AG09309 (cell line): ENCODE data around the gene CDC42BPA.

Experiments used
- DNase-seq: peaks from one replicate; pipeline ENCODE4 v3.0.0-alpha.2; 2010; ENCODE audit warnings: low read depth
- H3K4me3 ChIP-seq: 2 replicates; pipeline ENCODE4 v1.5.1; 2011; ENCODE audit warnings: mild to moderate bottlenecking, low read depth, low read length, moderate library complexity; ENCODE audit not compliant: control insufficient read depth
- TF ChIP-seq, protein P1 (sequence below): IDR thresholded peaks from 2 replicates; pipeline ENCODE4 v1.5.1; 2011; ENCODE audit warnings: mild to moderate bottlenecking, low read depth, low read length, inconsistent platforms; ENCODE audit not compliant: insufficient read depth, control insufficient read depth; ENCODE audit errors: missing control alignments

The CDC42BPA gene

DNA sequence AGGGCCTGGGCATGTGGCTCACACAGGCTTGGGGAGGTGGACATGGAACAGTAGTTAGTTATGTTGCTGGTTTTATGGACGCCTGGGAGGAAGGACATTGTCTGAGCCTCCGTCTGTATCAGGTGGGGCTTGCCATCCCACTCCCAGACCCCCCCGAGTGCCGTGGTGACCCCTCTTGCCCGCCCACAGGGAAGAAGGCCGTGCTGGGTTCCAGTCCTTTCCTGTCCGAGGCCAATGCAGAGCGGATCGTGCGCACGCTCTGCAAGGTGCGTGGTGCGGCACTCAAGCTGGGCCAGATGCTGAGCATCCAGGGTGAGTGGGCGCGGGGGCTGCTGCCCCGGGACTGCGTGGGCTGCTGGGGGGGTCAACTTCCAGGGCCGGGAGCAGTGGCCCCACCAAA lies 336.5 kb downstream of the CDC42BPA start:
- H3K4me3 ChIP-seq: no peak overlapping the region
- no peak for DNase-seq
- TF ChIP-seq, protein P1, sequence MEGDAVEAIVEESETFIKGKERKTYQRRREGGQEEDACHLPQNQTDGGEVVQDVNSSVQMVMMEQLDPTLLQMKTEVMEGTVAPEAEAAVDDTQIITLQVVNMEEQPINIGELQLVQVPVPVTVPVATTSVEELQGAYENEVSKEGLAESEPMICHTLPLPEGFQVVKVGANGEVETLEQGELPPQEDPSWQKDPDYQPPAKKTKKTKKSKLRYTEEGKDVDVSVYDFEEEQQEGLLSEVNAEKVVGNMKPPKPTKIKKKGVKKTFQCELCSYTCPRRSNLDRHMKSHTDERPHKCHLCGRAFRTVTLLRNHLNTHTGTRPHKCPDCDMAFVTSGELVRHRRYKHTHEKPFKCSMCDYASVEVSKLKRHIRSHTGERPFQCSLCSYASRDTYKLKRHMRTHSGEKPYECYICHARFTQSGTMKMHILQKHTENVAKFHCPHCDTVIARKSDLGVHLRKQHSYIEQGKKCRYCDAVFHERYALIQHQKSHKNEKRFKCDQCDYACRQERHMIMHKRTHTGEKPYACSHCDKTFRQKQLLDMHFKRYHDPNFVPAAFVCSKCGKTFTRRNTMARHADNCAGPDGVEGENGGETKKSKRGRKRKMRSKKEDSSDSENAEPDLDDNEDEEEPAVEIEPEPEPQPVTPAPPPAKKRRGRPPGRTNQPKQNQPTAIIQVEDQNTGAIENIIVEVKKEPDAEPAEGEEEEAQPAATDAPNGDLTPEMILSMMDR: no peak

DNA sequence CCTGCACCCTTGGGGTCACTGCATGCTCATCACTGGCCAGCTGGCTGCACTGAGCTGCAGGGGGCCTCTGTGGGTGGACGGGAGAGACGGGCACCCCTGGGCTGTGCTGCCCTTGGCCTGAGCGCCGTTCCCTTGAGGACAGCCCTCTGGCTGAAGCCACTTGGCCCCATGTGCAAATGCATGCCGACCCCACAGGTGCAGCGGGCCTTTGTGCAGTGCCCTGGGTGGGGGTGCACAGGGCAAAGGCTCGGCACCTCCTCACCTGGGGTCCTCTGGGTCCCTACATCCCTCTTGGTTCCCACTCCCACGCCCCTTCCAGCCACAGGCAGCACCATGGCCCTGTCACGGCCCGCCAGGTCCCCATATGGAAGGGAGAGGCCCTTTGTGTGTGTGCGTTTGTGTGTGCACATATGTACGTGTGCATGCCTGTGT lies 336.9 kb downstream of the CDC42BPA start:
- no peak for DNase-seq
- TF ChIP-seq, protein P1: no peak
- no peak overlapping the region for H3K4me3 ChIP-seq

DNA sequence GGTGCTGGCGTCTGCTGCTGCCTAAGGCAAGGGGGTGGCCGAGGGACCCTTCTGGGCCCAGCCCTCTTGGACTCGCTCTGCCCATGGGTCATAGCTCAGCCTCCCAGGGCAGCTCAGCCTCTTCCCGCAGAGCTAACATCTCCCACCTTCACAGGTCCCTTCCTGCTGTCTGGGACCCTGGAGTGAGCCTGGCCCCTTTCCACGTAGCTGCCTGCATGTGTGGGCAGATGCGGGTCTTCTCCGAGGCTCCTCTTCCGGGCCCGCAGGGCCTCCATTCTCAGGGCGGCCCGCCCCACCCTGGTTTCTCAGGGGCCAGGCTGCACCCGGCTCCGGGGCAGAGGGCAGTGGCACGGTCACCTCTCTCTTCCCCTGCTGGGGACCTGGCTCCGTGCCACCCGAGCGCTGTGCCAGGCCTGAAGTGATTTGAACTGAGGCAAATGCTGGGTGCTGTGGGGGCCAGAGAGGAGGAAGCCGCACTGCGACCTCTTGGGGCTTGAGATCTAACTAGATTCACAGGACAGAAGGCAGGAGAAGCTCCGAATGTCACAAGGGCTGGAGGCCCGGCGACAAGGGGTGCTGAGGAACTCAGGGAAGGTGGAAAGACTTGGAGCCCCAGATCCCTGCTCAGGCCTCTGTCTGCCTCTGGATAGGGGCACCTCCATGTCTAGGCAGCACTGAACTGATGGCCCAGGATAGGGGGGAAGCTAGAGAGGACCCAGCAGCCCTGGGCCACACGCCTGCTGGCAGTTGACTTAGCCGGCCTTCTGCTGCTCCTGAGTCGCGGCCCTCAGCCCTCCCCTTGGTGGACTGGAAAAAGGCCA lies 337.5 kb downstream of the CDC42BPA start:
- no peak overlapping the region for H3K4me3 ChIP-seq
- TF ChIP-seq, protein P1: no peak
- no peak for DNase-seq

- no peak overlapping the region for H3K4me3 ChIP-seq
- DNase-seq: no peak
- TF ChIP-seq, protein P1: no peak
Measured at GRCh38 chr1:226980122-226980560, 338.2 kb downstream of the CDC42BPA start.

DNA sequence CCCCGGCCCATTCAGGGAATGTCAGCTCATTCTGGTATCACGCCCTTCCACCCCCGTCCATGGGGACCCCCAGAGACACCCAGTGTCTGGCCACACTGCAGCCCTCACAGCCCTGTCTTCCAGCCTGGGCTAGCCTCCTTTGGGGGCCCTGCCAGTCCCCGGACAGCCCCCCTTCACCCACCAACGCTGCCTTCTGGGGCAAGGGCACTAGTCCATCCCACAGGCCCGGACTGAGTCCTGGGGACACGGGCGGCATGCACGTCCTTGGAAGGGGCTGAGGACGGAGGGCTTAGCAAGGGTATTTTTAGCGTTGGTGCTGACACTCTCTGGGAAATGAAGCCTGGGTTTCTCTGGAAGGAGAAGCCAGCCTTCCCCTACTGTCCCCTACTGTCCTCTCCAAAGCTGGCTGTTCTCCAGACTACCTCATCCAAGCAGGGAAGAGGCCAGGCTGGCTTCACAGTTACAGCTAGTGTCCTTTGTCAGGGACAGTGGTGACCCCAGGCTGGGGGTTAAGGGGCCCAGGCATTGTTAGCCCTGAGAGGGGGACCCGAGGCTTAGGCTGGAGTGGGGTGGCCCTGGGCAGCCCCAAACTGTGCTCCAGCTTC lies 338.7 kb downstream of the CDC42BPA start:
- H3K4me3 ChIP-seq: no peak overlapping the region
- TF ChIP-seq, protein P1: no peak

DNA sequence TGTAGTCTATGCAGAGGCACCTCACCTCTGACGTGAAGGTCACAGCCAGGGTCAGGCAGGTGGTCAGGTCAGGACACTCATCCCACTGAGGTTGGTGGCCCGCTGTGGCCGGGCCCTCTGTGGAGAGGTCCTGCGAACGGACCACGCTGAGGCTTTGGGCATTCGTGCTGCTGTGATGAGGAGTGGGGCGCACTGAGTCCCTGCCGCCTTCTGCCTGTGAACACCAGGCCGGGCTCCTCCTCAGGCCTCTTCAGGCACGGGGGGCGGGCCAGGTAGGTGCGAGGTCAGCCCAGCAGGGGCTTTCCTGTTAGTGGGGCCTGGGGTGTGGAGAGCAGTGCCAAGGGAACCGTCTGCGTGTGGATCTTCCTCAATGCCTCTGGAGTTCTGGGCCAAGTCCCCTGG lies 339.2 kb downstream of the CDC42BPA start:
- no peak overlapping the region for H3K4me3 ChIP-seq
- no peak for DNase-seq
- TF ChIP-seq, protein P1: no peak

More for the DNA sequence above, 338.7 kb downstream of the CDC42BPA start:
- no peak for DNase-seq
